8988T (cell line): Measurements from ENCODE around the gene RUFY3.
"Not testable (repeated sequence)": the region's sequence is repeated elsewhere in the genome, so short reads cannot be mapped to it uniquely, and the experiment has no call there.

Experiments
- DNase-seq: peaks from one replicate; pipeline ENCODE4 v3.0.0; 2011

RUFY3 gene

GRCh38 chr4:70737006-70737405 lies 15.2 kb downstream of the RUFY3 start:
- no peak for DNase-seq

- DNase-seq = no peak
Observed at GRCh38 chr4:70737409-70737808, 15.6 kb downstream of the RUFY3 start.

- DNase-seq = no peak
Observed at GRCh38 chr4:70739496-70740337, 18.0 kb downstream of the RUFY3 start.

DNA sequence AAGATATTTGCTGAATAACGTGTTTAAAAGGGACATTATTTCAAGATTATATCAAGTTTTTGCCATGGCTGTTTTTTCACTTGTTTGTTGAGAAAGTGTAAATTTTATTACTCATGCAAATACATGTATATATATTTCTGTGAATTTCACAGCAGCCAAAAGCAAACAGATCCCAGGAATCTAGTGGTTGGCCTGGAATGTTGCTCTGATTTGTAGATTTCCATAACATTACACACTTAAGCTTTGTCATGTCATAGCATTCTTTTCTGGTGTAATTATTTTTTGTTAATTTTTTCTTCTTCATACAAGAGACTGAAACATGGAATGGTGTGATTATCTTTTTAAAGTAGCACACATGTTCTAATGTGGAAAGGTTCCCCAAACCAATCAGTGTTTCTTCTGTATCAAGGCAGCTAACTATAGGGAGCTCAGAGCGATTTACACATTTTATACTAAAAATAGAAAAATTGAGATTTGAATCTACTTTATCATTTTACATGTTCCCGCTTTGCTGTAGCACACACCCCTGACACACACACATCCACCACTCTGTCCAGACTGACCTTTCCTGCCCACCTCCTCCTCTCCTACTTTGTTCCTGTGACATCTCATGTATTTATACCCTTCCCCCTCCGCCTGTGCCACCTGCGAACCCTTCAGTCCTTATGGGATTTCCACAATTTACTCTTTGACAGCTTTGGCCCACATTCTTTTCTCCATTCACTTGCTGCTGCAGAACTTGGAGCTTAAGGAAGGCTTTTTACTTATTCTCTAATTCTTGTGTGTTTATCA lies 20.3 kb downstream of the RUFY3 start:
- DNase-seq = no peak

DNA sequence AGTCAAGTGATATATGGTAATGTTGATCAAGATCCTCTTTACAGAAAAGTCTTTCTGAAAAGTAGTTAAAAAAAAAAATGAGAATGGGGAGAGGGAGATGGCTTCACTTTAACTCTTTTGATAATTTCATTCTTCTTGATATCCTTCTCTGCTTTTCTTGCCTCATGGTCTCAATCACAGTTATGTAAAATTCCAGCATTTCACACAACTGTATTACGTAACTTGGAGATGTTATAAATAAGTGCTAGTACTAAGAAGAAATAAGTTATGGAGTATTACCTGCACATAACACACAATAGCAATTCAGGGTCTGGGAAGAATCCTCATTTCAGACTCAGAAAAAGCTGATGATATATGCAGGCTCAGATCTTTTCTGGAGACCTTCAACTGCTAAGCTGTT lies 22.0 kb downstream of the RUFY3 start:
- no peak for DNase-seq

DNA sequence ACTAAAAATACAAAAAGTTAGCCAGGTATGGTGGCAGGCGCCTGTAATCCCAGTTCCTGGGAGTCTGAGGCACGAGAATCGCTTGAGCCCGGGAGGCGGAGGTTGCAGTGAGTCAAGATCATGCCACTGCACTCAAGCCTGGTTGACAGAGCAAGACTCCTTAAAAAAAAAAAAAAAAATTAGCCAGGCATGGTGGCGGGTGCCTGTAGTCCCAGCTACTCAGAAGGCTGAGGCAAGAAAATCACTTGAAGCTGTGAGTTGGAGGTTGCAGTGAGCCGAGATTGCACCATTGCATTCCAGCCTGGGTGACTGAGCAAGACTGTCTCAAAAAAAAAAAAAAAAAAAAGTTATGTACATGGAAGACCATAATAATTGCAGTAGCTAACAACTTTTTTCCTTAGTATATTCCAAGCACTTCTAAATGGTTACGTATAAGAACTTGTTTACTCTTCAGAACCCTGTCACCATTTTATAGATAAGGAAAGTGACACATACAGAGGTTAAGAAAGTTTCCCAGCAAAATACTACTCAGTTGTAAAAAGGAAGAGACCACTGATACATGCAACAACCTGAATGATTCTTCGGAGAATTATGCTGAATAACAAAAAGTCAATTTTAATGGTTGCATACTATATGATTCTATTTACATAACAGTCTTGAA lies 24.5 kb downstream of the RUFY3 start:
- no peak for DNase-seq

- no peak for DNase-seq
Observed at GRCh38 chr4:70747874-70748273, 26.1 kb downstream of the RUFY3 start.

DNA sequence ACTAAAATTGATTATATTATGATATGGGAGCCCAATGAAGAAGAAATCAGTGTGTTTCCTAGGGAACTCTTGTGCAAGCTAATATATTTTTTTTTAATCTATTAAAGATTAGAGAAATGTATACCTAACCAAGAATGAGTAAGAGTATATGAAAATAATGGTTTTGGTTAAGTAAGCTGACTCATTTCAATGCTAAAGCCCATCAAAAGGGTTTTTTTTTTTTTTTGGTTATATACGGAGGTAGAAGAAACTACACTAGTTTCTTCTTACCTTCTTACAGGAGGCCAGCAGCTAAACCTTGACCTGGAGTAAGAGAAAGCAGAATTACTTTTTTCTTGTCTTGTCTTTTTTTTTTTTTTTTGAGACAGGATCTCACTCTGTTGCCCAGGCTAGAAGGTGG lies 27.5 kb downstream of the RUFY3 start:
- DNase-seq = no peak

GRCh38 chr4:70752236-70752635 lies 30.5 kb downstream of the RUFY3 start:
- DNase-seq = no peak

DNA sequence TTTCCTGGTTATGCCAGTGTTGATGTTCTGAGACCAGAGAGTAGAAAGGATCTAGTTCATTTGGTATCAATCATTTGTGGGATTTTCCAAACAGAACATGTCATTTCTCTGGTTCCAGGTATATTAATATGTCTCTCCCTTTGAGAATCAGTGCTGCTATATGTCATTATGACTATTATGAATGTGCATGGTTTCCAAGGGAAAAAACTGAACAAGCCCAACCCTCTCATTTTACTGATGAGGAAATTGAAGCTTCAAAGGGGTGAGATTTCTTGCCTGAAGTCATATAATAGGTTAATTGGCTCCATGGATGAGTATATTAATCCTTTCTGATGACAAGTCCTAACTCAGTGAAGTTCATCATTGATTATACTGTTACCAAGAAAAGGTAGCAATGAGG lies 31.9 kb downstream of the RUFY3 start:
- no peak for DNase-seq

- no peak for DNase-seq
Observed at GRCh38 chr4:70754470-70754869, 32.7 kb downstream of the RUFY3 start.

DNA sequence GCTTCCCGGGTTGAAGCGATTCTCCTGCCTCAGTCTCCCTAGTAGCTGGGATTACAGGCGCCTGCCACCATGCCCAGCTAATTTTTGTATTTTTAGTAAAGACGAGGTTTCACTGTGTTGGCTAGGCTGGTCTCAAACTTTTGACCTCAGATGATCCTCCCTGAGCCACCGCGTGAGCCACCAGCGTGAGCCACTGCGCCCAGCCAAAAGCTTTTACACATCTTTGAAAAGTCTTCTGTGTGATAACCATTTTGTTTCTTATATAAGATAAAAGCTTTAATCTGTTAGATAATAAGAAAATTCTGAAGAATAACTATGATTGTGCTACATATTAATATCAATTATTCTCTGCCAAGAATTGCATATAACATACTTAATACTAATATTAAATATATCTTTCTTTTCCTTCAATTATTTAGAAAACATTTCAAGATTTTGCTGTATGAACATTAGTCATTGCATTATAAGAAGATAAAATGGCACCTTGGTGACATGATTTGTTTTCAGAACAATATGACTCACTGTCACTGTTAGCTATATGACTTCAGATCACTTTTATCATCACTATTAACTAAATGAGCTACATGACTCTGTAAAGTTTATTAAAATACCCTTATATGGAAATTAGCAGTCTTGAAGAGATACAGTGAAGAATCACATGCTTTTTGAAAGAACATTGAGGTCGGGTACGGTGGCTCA lies 33.4 kb downstream of the RUFY3 start:
- DNase-seq = no peak

GRCh38 chr4:70759126-70759525 lies 37.4 kb downstream of the RUFY3 start:
- DNase-seq = no peak

GRCh38 chr4:70759627-70760026 lies 37.9 kb downstream of the RUFY3 start:
- no peak for DNase-seq

- DNase-seq = no peak
Observed at GRCh38 chr4:70760662-70761061, 38.9 kb downstream of the RUFY3 start.

DNA sequence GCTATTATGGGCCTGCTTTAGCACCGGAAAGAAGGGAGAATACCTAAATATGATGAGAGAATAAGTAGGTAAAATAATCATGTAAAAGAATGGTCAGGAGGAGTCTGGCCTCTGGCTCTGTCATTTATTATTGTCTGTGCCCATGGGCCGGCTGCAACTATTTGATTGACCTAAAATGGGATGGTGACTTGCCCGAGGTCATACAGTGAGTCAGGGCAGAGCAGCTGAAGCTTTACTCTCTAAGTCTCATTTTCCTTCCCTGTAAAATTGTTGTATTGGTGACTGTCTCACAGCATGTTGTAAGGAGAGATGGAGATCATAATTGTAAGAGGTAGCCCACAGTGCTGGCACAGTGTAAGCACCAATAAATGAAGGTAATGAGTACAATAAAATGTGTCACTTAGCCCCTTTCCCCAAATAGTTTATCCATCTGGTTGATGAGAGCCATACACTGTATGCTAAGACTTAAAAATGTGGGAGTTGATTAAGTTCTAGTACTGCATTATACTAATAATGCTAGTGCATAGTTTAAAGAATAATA lies 39.6 kb downstream of the RUFY3 start:
- no peak for DNase-seq

GRCh38 chr4:70765368-70765767 lies 43.6 kb downstream of the RUFY3 start:
- no peak for DNase-seq

GRCh38 chr4:70768301-70768948 lies 46.7 kb downstream of the RUFY3 start:
- no peak for DNase-seq

DNA sequence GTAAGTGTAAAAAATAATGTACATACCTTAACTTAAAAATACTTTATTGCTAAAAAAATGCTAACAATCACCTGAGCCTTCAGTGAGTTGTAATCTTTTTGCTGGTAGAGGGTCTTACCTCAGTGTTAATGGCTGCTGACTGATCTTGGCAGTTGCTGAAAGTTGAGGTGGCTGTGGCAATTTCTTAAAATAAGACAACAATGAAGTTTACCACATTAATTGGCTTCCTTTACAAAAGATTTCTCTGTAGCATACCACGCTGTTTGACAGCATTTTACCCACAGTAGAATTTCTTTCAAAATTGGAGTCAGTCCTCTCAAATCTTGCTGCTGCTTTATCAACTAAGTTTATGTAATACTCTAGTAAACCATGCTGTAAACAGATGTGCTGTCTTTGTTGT lies 47.6 kb downstream of the RUFY3 start:
- DNase-seq = not testable (repeated sequence)

DNA sequence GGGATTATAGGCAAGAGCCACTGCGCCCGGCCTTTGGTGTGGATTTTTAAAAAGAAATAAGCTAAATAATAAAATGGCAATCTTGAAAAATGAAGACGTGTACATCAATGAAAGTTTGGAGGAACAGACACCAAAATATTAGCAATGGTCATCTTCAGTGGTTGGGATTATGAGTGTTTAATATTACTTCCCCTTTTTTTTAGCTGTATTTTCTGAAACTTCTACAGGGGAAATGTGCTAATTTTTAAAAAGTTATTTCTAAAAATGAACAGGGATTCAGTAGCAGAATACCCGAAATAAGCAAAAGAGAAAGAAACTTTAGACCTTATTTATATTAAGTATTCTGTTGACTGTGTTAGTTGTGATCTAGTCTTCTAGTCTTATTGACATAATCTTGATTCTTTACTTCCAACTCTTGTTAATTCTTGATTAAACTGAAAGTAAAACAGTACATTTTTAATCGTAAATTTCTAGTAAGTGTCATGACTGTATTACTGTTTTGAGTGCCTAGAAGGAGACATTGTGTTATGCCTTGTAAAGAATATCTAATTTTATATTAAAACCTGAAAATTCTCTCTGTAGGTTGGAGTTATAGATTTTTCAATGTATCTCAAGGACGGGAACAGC lies 51.3 kb downstream of the RUFY3 start:
- no peak for DNase-seq

- DNase-seq = no peak
Observed at GRCh38 chr4:70778888-70779422, 57.2 kb downstream of the RUFY3 start.

DNA sequence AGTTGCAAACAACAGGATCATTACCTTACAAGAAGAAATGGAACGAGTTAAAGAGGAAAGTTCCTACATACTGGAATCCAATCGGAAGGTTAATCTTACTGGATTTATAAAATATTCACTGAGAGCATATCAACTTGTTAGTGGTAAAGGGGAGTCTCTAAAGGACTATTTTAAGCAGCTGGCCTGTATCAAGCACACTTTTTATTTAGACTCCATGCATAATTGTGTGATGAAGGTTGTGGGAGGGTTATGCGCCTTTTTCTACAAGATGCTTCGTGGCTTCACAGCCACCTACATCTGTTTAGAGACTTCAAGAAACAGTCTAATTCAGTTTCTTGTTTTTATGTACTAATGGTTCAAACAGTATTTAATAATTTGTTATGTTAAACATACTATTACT lies 61.3 kb downstream of the RUFY3 start:
- DNase-seq = no peak
